ENCODE data around the gene LIFR. TPM values are rescaled to one million over a fixed set of nuclear protein-coding genes. Genes with fewer than 3 reads are reported as not detected.

Gene LIFR
- total RNA-seq, 1 donor from 2014 or later, result 16.0 TPM

DNA sequence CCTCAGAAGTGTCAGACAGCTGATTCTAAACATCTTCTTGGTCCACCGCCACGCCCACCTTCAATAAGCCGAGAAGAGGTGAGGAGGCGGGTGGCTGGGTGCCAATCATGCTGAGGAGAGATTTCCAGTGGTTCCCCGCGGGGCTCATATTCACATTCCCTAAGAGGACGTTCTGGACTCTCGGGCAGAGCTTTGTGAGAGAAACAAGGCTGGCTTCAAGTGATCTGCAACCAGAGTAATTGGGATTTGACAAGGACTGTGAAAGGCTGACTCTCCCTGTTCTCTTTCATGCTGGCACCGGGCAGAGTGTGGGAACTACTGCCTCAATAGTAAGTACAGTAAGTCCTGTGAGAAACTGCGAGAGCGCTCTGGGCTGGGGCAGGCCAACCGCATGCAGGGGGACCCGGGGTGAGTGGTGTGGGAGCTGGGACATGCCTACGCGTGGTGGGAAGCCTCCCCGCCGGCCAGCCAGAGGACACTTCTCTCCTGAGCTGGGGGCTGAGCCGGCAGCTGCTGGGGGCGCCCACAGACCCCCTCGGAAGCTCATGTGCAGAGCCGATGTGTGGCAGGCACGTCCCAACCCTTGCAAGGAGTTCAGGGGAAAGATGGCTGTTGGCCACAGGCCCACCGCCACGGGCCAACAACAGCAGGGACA is 110.9 kb downstream of the LIFR start:
- Mint-ChIP-seq H3K36me3 (ENCODE audit: low read depth, unreplicated experiment) (no peaks in the 10 kb centered on the region), H3K4me1 (ENCODE audit: low read depth, unreplicated experiment) (peaks cover 15% of the 10 kb centered on the region), H3K4me3 (ENCODE audit: unreplicated experiment) (no peak overlapping the region), H3K27ac (ENCODE audit: unreplicated experiment) (no peak overlapping the region), H3K9me3 (ENCODE audit: unreplicated experiment) (peaks cover 2% of the 10 kb centered on the region), H3K27me3 (ENCODE audit: low read depth, unreplicated experiment) (peaks cover 18% of the 10 kb centered on the region)
- Histone ChIP-seq H3K36me3 (ENCODE audit: insufficient read depth, low read length) (no peaks in the 10 kb centered on the region), H3K4me2 (ENCODE audit: low read length) (peak overlapping the region; percentile 71), H3K9ac (ENCODE audit: low read length) (peak overlapping the region; percentile 60), H3K27ac (ENCODE audit: low read depth, low read length) (peak overlapping the region; percentile 16), H3K4me3 (ENCODE audit: insufficient read depth, low read depth, low read length) (peak overlapping the region; percentile 43), H3K4me1 (ENCODE audit: insufficient read depth, low read length) (no peaks in the 10 kb centered on the region), H4K20me1 (ENCODE audit: insufficient read depth, low read length) (no peaks in the 10 kb centered on the region), H2AFZ (ENCODE audit: low read depth, low read length) (peak overlapping the region; percentile 71), H3K79me2 (ENCODE audit: insufficient read depth, low read length) (no peaks in the 10 kb centered on the region), H3K9me3 (ENCODE audit: insufficient read depth, low read depth, low read length) (no peaks in the 10 kb centered on the region), H3K27me3 (ENCODE audit: insufficient read depth, low read length) (peaks cover 2% of the 10 kb centered on the region)
- TF ChIP-seq, protein P1, sequence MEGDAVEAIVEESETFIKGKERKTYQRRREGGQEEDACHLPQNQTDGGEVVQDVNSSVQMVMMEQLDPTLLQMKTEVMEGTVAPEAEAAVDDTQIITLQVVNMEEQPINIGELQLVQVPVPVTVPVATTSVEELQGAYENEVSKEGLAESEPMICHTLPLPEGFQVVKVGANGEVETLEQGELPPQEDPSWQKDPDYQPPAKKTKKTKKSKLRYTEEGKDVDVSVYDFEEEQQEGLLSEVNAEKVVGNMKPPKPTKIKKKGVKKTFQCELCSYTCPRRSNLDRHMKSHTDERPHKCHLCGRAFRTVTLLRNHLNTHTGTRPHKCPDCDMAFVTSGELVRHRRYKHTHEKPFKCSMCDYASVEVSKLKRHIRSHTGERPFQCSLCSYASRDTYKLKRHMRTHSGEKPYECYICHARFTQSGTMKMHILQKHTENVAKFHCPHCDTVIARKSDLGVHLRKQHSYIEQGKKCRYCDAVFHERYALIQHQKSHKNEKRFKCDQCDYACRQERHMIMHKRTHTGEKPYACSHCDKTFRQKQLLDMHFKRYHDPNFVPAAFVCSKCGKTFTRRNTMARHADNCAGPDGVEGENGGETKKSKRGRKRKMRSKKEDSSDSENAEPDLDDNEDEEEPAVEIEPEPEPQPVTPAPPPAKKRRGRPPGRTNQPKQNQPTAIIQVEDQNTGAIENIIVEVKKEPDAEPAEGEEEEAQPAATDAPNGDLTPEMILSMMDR (IDR thresholded peaks at IDR 0.05; ENCODE audit: insufficient read depth, low read depth, low read length), result no peak
- TF ChIP-seq EZH2 (IDR thresholded peaks at IDR 0.05; ENCODE audit: insufficient read depth, low read length), result no peak
- FAIRE-seq (no peak), DNase-seq (ENCODE audit: low read depth) (no peak)

DNA sequence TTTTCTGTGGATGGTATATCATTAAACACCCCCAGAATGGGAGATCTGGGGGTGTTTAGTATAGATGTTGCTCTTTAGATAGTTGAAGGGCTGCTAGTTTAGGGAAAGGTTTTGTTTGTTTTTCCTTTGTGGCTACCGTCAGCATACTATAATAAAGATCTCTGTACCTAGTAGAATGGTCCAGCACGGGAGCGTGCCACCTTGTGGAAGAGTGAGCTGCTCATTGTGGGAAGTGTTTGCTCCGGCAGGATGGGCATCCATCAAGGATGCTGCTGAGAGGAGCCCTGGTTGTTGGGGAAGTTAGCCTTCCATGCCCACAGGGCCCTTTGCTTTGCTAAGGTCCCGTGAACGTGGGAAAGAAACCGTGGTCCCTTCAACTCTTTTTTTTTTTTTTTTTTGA is 113.1 kb downstream of the LIFR start:
- DNase-seq (ENCODE audit: low read depth), result no peak
- Histone ChIP-seq H4K20me1 (ENCODE audit: insufficient read depth, low read length) (no peaks in the 10 kb centered on the region), H3K27ac (ENCODE audit: low read depth, low read length) (no peak overlapping the region), H3K79me2 (ENCODE audit: insufficient read depth, low read length) (no peaks in the 10 kb centered on the region), H3K9ac (ENCODE audit: low read length) (no peak overlapping the region), H3K4me3 (ENCODE audit: insufficient read depth, low read depth, low read length) (no peak overlapping the region), H2AFZ (ENCODE audit: low read depth, low read length) (no peak overlapping the region), H3K36me3 (ENCODE audit: insufficient read depth, low read length) (no peaks in the 10 kb centered on the region), H3K27me3 (ENCODE audit: insufficient read depth, low read length) (peaks cover 9% of the 10 kb centered on the region), H3K9me3 (ENCODE audit: insufficient read depth, low read depth, low read length) (no peaks in the 10 kb centered on the region), H3K4me1 (ENCODE audit: insufficient read depth, low read length) (no peaks in the 10 kb centered on the region), H3K4me2 (ENCODE audit: low read length) (no peak overlapping the region)
- H3K27ac Mint-ChIP-seq (ENCODE audit: unreplicated experiment), result no peak overlapping the region
- peaks cover 4% of the 10 kb centered on the region for H3K4me1 Mint-ChIP-seq (ENCODE audit: low read depth, unreplicated experiment)
- no peak for TF ChIP-seq EZH2 (IDR thresholded peaks at IDR 0.05; ENCODE audit: insufficient read depth, low read length)
- TF ChIP-seq, protein P1 (IDR thresholded peaks at IDR 0.05; ENCODE audit: insufficient read depth, low read depth, low read length), result no peak
- no peaks in the 10 kb centered on the region for H3K9me3 Mint-ChIP-seq (ENCODE audit: unreplicated experiment)
- peaks cover 23% of the 10 kb centered on the region for H3K27me3 Mint-ChIP-seq (ENCODE audit: low read depth, unreplicated experiment)
- H3K4me3 Mint-ChIP-seq (ENCODE audit: unreplicated experiment), result no peak overlapping the region
- no peaks in the 10 kb centered on the region for H3K36me3 Mint-ChIP-seq (ENCODE audit: low read depth, unreplicated experiment)
- FAIRE-seq, result no peak

DNA sequence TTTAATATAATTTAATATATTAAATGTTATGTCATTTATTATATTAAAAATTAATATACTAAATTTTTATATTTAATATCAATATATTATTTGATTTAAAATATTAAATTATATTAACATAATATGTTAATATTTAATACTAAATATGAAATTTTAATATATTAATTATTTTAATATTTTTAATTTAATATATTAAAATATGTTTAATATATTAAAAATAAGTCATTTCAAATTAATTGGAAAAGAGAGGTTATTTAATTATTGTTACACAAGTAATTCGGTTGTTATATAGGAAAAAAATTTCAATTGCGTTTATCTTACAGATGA is 114.2 kb downstream of the LIFR start:
- no peak for TF ChIP-seq EZH2 (IDR thresholded peaks at IDR 0.05; ENCODE audit: insufficient read depth, low read length)
- TF ChIP-seq, protein P1 (IDR thresholded peaks at IDR 0.05; ENCODE audit: insufficient read depth, low read depth, low read length), result no peak
- peaks cover 9% of the 10 kb centered on the region for H3K27me3 ChIP-seq (ENCODE audit: insufficient read depth, low read length)
- H3K4me3 Mint-ChIP-seq (ENCODE audit: unreplicated experiment), result no peak overlapping the region
- FAIRE-seq, result no peak
- no peaks in the 10 kb centered on the region for H3K9me3 ChIP-seq (ENCODE audit: insufficient read depth, low read depth, low read length)
- no peak overlapping the region for H3K27ac ChIP-seq (ENCODE audit: low read depth, low read length)
- no peak overlapping the region for H2AFZ ChIP-seq (ENCODE audit: low read depth, low read length)
- H3K4me2 ChIP-seq (ENCODE audit: low read length), result no peak overlapping the region
- no peaks in the 10 kb centered on the region for H3K4me1 ChIP-seq (ENCODE audit: insufficient read depth, low read length)
- no peak overlapping the region for H3K4me3 ChIP-seq (ENCODE audit: insufficient read depth, low read depth, low read length)
- H3K9me3 Mint-ChIP-seq (ENCODE audit: unreplicated experiment), result no peaks in the 10 kb centered on the region
- no peaks in the 10 kb centered on the region for H4K20me1 ChIP-seq (ENCODE audit: insufficient read depth, low read length)
- no peaks in the 10 kb centered on the region for H3K36me3 Mint-ChIP-seq (ENCODE audit: low read depth, unreplicated experiment)
- DNase-seq (ENCODE audit: low read depth), result no peak
- H3K9ac ChIP-seq (ENCODE audit: low read length), result no peak overlapping the region
- H3K36me3 ChIP-seq (ENCODE audit: insufficient read depth, low read length), result no peaks in the 10 kb centered on the region
- peaks cover 23% of the 10 kb centered on the region for H3K27me3 Mint-ChIP-seq (ENCODE audit: low read depth, unreplicated experiment)
- H3K79me2 ChIP-seq (ENCODE audit: insufficient read depth, low read length), result no peaks in the 10 kb centered on the region
- no peak overlapping the region for H3K27ac Mint-ChIP-seq (ENCODE audit: unreplicated experiment)
- H3K4me1 Mint-ChIP-seq (ENCODE audit: low read depth, unreplicated experiment), result peaks cover 4% of the 10 kb centered on the region
